Measurements from ENCODE around the gene OTOP1.
A peak's percentile ranks its signal among the peaks of the same experiment; 100 is the strongest.
"Not testable (repeated sequence)": the region's sequence is repeated elsewhere in the genome, so short reads cannot be mapped to it uniquely, and the experiment has no call there.

The OTOP1 gene

GRCh38 chr4:4142679-4143078, 84.0 kb downstream of the OTOP1 start:
- peak overlapping the region; percentile 53 for H3K4me3 ChIP-seq (ENCODE audit: insufficient read length, low read depth)

GRCh38 chr4:4141186-4141585, 85.5 kb downstream of the OTOP1 start:
- not testable (repeated sequence) for H3K9me3 ChIP-seq (ENCODE audit: insufficient read depth, low read length); H3K4me1 ChIP-seq (ENCODE audit: insufficient read depth, insufficient read length); H3K36me3 ChIP-seq (ENCODE audit: insufficient read depth, insufficient read length, low read length); H3K9ac ChIP-seq (ENCODE audit: insufficient read length, low read depth); H3K4me3 ChIP-seq (ENCODE audit: insufficient read length, low read depth); DNase-seq (ENCODE audit: low read depth, low spot score)
- peaks cover 13% of the 10 kb centered on the region for H3K27me3 ChIP-seq (ENCODE audit: insufficient read depth, insufficient read length)

More at GRCh38 chr4:4142679-4143078, 84.0 kb downstream of the OTOP1 start:
- peaks cover 22% of the 10 kb centered on the region for H3K27me3 ChIP-seq (ENCODE audit: insufficient read depth, insufficient read length)
- DNase-seq (ENCODE audit: low read depth, low spot score): peak; percentile 39
- not testable (repeated sequence) for H3K36me3 ChIP-seq (ENCODE audit: insufficient read depth, insufficient read length, low read length); H3K9me3 ChIP-seq (ENCODE audit: insufficient read depth, low read length); H3K4me1 ChIP-seq (ENCODE audit: insufficient read depth, insufficient read length); H3K9ac ChIP-seq (ENCODE audit: insufficient read length, low read depth)
